Renal pelvis (tissue), 4 donors: ENCODE results near the gene CHRM5. TPM values are rescaled to one million over a fixed set of nuclear protein-coding genes. Genes with fewer than 3 reads are reported as not detected.
"Not testable (repeated sequence)": the region's sequence is repeated elsewhere in the genome, so short reads cannot be mapped to it uniquely, and the experiment has no call there.

Experiments used
- DNase-seq: peaks from one replicate; pipeline ENCODE4 v3.0.0-alpha.2; 2013
- polyA plus RNA-seq, 3 donors: library from polyadenylated mRNA; unstranded; fragments of 120-200 nt; gene quantifications; one replicate each; pipeline ENCODE4 v1.2.1, GENCODE V29; 2013; ENCODE audit not compliant: insufficient read length in 3 of 3

CHRM5 gene
- polyA plus RNA-seq, 3 donors, result 0.19 to 0.25 (median 0.19) TPM

- no peak for DNase-seq
These were observed 17.5 kb downstream of the CHRM5 start for GRCh38 chr15:33985751-33986150.

- no peak for DNase-seq
These were observed 19.1 kb downstream of the CHRM5 start for GRCh38 chr15:33987444-33987843.

GRCh38 chr15:33988384-33988783, 20.1 kb downstream of the CHRM5 start:
- DNase-seq, result no peak

GRCh38 chr15:33994005-33994615, 25.8 kb downstream of the CHRM5 start:
- DNase-seq, result no peak

- not testable (repeated sequence) for DNase-seq
These were observed 27.4 kb downstream of the CHRM5 start for GRCh38 chr15:33995666-33996065.

GRCh38 chr15:34001536-34001935, 33.2 kb downstream of the CHRM5 start:
- DNase-seq, result no peak

- DNase-seq, result no peak
These were observed 38.1 kb downstream of the CHRM5 start for GRCh38 chr15:34006381-34006780.

GRCh38 chr15:34009656-34010055, 41.4 kb downstream of the CHRM5 start:
- no peak for DNase-seq

GRCh38 chr15:34010921-34011320, 42.6 kb downstream of the CHRM5 start:
- no peak for DNase-seq

GRCh38 chr15:34011481-34011880, 43.2 kb downstream of the CHRM5 start:
- no peak for DNase-seq

GRCh38 chr15:34012461-34013028, 44.2 kb downstream of the CHRM5 start:
- no peak for DNase-seq

- DNase-seq, result no peak
These were observed 45.4 kb downstream of the CHRM5 start for GRCh38 chr15:34013746-34014145.

GRCh38 chr15:34014556-34014955, 46.3 kb downstream of the CHRM5 start:
- no peak for DNase-seq

- no peak for DNase-seq
These were observed 49.8 kb downstream of the CHRM5 start for GRCh38 chr15:34018021-34018645.

GRCh38 chr15:34018738-34019137, 50.4 kb downstream of the CHRM5 start:
- DNase-seq, result not testable (repeated sequence)

- no peak for DNase-seq
These were observed 51.2 kb downstream of the CHRM5 start for GRCh38 chr15:34019369-34019990.

GRCh38 chr15:34023907-34024306, 55.6 kb downstream of the CHRM5 start:
- DNase-seq, result no peak

- no peak for DNase-seq
These were observed 57.0 kb downstream of the CHRM5 start for GRCh38 chr15:34025252-34025651.

- DNase-seq, result no peak
These were observed 59.3 kb downstream of the CHRM5 start for GRCh38 chr15:34027606-34028005.

GRCh38 chr15:34031987-34032760, 63.9 kb downstream of the CHRM5 start:
- no peak for DNase-seq

- DNase-seq, result peak; percentile 80
These were observed 70.0 kb downstream of the CHRM5 start for GRCh38 chr15:34038023-34038870.
